MCF 10A (cell line): ENCODE data around the gene LRRIQ4. TPM values are rescaled to one million over a fixed set of nuclear protein-coding genes. Genes with fewer than 3 reads are reported as not detected.
A peak's percentile ranks its signal among the peaks of the same experiment; 100 is the strongest.

Experiments used
- BruUV-seq: library from RNA; stranded (reverse); fragments of 400-500 nt; replicated peaks from 2 replicates; lab custom pipeline; 2021; lab: Mats Ljungman, UMichigan
- CTCF ChIA-PET: fragments of 300-600 bp; sonication (Branson Sonifier 250); formaldehyde crosslinking; extraction: SDS; loops from one replicate; lab custom pipeline; 2021; ENCODE audit warnings: antibody characterized with exemption, inconsistent platforms; lab: Yijun Ruan, JAX
- POLR2A ChIA-PET: fragments of 300-600, 350-650 bp; sonication (Branson Sonifier 250); formaldehyde crosslinking; extraction: SDS; loops from one replicate; lab custom pipeline; 2020; ENCODE audit warnings: antibody characterized with exemption, inconsistent platforms; lab: Yijun Ruan, JAX
- DNase-seq: peaks from one replicate; pipeline ENCODE4 v3.0.0-alpha.2; 2018; ENCODE audit not compliant: unreplicated experiment
- H3K27ac Mint-ChIP-seq: one replicate; pipeline ENCODE4 v1.8.0; 2022; ENCODE audit warnings: mild to moderate bottlenecking, low read depth, mixed read lengths; ENCODE audit not compliant: unreplicated experiment
- H3K27me3 Mint-ChIP-seq: one replicate; pipeline ENCODE4 v1.8.0; 2022; ENCODE audit warnings: mixed read lengths; ENCODE audit not compliant: insufficient read depth, unreplicated experiment
- H3K36me3 Mint-ChIP-seq: one replicate; pipeline ENCODE4 v1.8.0; 2022; ENCODE audit warnings: mild to moderate bottlenecking, moderate library complexity, mixed read lengths; ENCODE audit not compliant: insufficient read depth, unreplicated experiment
- H3K4me1 Mint-ChIP-seq: one replicate; pipeline ENCODE4 v1.8.0; 2022; ENCODE audit warnings: mixed read lengths; ENCODE audit not compliant: insufficient read depth, unreplicated experiment
- H3K4me3 Mint-ChIP-seq: one replicate; pipeline ENCODE4 v1.8.0; 2022; ENCODE audit warnings: mild to moderate bottlenecking, moderate library complexity, mixed read lengths; ENCODE audit not compliant: unreplicated experiment
- H3K9me3 Mint-ChIP-seq: one replicate; pipeline ENCODE4 v1.8.0; 2022; ENCODE audit warnings: mixed read lengths; ENCODE audit not compliant: unreplicated experiment
- intact Hi-C: fragments of 100-400 bp; cut with micrococcal nuclease; formaldehyde crosslinking; loops from 2 replicates; pipeline ENCODE4 v1.14.1; 2022
- total RNA-seq: library from RNA; stranded (reverse); gene quantifications from 2 replicates; pipeline ENCODE4 v1.2.3, GENCODE V29; 2022
- TF ChIP-seq, protein P1 (sequence below): fragments of 200-600 bp; IDR thresholded peaks from one replicate; pipeline ENCODE4 v1.8.0; 2022; ENCODE audit warnings: antibody characterized with exemption, mild to moderate bottlenecking; ENCODE audit not compliant: unreplicated experiment

LRRIQ4 gene
- total RNA-seq, 1 experiment from 2014 or later: not detected

- no peaks in the 10 kb centered on the region for H3K9me3 Mint-ChIP-seq
- H3K4me3 Mint-ChIP-seq: no peak overlapping the region
- DNase-seq: no peak
- no TSS peak for BruUV-seq
- intact Hi-C loops: no loop called here
- ChIA-PET POLR2A (no interaction called here), CTCF (interaction anchor here (0.5 to 1.0 kb wide), 4 partner anchors 12 to 542 kb away, joined by 4 to 5 read pairs (median 4); no protein-coding TSS in a partner anchor)
- TF ChIP-seq, protein P1, sequence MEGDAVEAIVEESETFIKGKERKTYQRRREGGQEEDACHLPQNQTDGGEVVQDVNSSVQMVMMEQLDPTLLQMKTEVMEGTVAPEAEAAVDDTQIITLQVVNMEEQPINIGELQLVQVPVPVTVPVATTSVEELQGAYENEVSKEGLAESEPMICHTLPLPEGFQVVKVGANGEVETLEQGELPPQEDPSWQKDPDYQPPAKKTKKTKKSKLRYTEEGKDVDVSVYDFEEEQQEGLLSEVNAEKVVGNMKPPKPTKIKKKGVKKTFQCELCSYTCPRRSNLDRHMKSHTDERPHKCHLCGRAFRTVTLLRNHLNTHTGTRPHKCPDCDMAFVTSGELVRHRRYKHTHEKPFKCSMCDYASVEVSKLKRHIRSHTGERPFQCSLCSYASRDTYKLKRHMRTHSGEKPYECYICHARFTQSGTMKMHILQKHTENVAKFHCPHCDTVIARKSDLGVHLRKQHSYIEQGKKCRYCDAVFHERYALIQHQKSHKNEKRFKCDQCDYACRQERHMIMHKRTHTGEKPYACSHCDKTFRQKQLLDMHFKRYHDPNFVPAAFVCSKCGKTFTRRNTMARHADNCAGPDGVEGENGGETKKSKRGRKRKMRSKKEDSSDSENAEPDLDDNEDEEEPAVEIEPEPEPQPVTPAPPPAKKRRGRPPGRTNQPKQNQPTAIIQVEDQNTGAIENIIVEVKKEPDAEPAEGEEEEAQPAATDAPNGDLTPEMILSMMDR: no peak
- no peaks in the 10 kb centered on the region for H3K27me3 Mint-ChIP-seq
- no peak overlapping the region for H3K27ac Mint-ChIP-seq
- H3K4me1 Mint-ChIP-seq: peaks cover 7% of the 10 kb centered on the region
- H3K36me3 Mint-ChIP-seq: peaks cover 5% of the 10 kb centered on the region
These were observed 55.7 kb downstream of the LRRIQ4 start for GRCh38 chr3:169868369-169868768.

DNA sequence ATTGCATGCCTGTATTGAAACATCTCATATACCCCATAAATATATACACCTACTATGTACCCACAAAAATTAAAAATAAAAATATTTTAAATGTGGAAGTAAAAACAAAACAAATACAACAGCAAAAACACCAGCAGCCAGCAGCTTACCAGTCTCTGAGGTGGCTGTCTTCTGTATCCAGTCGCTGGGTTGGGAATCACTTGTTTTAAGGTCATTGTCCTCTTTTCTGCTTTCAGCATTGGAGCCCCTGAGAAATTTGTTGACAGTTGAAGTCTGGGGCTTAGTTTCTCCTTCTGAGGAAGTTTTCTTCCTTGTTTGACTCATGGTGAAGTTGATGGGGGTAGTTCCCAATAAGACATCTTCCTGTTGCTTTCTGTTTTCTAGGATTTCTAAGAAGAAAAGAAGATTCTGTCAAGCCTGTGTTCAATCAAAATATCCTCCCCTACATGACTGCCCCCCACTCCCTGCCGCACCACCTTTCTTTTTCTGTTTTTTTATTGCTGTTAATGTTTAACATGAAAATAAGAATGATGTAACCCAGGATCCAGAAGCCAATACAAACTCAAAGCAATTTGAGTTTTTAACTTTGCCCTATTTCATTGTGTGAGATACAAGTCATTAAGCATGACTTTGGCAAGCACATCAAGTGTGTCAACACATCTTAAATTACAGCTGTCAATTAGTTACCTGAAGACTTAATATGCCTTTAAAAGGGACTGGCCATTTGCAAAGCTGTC, 57.0 kb downstream of the LRRIQ4 start, which contains the start of gene LRRC31:
Gene LRRC31, minus strand, starts transcription at position 452 of the 737 bp plus-strand sequence. Its CDS starts 128 bp downstream, at position 324.
- POLR2A ChIA-PET: no interaction called here
- intact Hi-C loops: loop anchor here (5.0 kb wide), 1 partner anchor 313 kb away; the partner anchor contains the start of gene PHC3
- DNase-seq: no peak
- Mint-ChIP-seq H3K4me3 (no peak within 1 kb of the TSS), H3K9me3 (no peaks in the 10 kb centered on the region), H3K4me1 (peaks cover 7% of the 10 kb centered on the region), H3K27me3 (no peaks in the 10 kb centered on the region), H3K36me3 (peaks cover 5% of the 10 kb centered on the region), H3K27ac (no peak within 1 kb of the TSS)
- TF ChIP-seq, protein P1: no peak
- no TSS peak for BruUV-seq
- CTCF ChIA-PET: no interaction called here

- TF ChIP-seq, protein P1: no peak
- Mint-ChIP-seq H3K4me1 (peaks cover 7% of the 10 kb centered on the region), H3K27ac (no peak overlapping the region), H3K9me3 (no peaks in the 10 kb centered on the region), H3K36me3 (peaks cover 5% of the 10 kb centered on the region), H3K4me3 (no peak overlapping the region), H3K27me3 (no peaks in the 10 kb centered on the region)
- intact Hi-C loops: loop anchor here (5.0 kb wide), 1 partner anchor 311 kb away; the partner anchor contains the start of gene PHC3
- no TSS peak for BruUV-seq
- CTCF ChIA-PET: interaction anchor here (1.1 kb wide), 1 partner anchor 7 kb away, joined by 7 read pairs; no protein-coding TSS in a partner anchor
- DNase-seq: peak; percentile 14
- POLR2A ChIA-PET: no interaction called here
These were observed 58.6 kb downstream of the LRRIQ4 start for GRCh38 chr3:169871129-169871886.
